Suprapubic skin (tissue), 4 donors: ENCODE measurements around the gene BASP1. TPM values are rescaled to one million over a fixed set of nuclear protein-coding genes. Genes with fewer than 3 reads are reported as not detected.
A peak's percentile ranks its signal among the peaks of the same experiment; 100 is the strongest.

Experiments used
- DNase-seq, 2 donors: peaks; one replicate each; pipeline ENCODE4 v3.0.0-alpha.2; 2019; ENCODE audit warnings: low spot score in 2 of 2
- H3K27ac ChIP-seq: fragments of 200-600 bp; sonication (generic); one replicate; pipeline ENCODE4 v1.5.1; 2019
- H3K27me3 ChIP-seq: fragments of 200-600 bp; sonication (generic); one replicate; pipeline ENCODE4 v1.5.1; 2019
- H3K36me3 ChIP-seq: fragments of 200-600 bp; sonication (generic); one replicate; pipeline ENCODE4 v1.5.1; 2019
- H3K4me1 ChIP-seq: fragments of 200-600 bp; sonication (generic); one replicate; pipeline ENCODE4 v1.5.1; 2019
- H3K4me3 ChIP-seq: fragments of 200-600 bp; sonication (generic); one replicate; pipeline ENCODE4 v1.5.1; 2019; ENCODE audit warnings: mild to moderate bottlenecking
- H3K9me3 ChIP-seq: fragments of 200-600 bp; sonication (generic); one replicate; pipeline ENCODE4 v1.5.1; 2019
- CTCF ChIP-seq, 2 donors: fragments of 200-600 bp in 1 of 2; fragments of 450-650 bp in 1 of 2; sonication (generic) in 1 of 2; IDR thresholded peaks; one replicate each; pipeline ENCODE4 v1.5.1; 2016 to 2019; ENCODE audit warnings: antibody characterized with exemption in 2 of 2, mild to moderate bottlenecking in 1 of 2, moderate library complexity in 1 of 2
- EP300 ChIP-seq: sonication (generic); formaldehyde crosslinking; IDR thresholded peaks from one replicate; pipeline ENCODE4 v1.6.1; 2017; ENCODE audit warnings: antibody characterized with exemption
- POLR2A ChIP-seq, 2 donors: fragments of 450-650 bp; IDR thresholded peaks; one replicate each; pipeline ENCODE4 v1.6.1; 2017; ENCODE audit warnings: antibody characterized with exemption in 2 of 2, mild to moderate bottlenecking in 2 of 2, moderate library complexity in 2 of 2
- POLR2AphosphoS5 ChIP-seq, 3 donors: sonication (generic); formaldehyde crosslinking; IDR thresholded peaks; one replicate each; pipeline ENCODE4 v1.6.1; 2017; ENCODE audit warnings: antibody characterized with exemption in 3 of 3
- WGBS: methylation state at CpG from one replicate; pipeline ENCODE4 v1.1.5; 2018; 5-methylcytosine and 5-hydroxymethylcytosine counted together
- total RNA-seq, 4 donors: library from RNA; depleted of rRNA; stranded (reverse); fragments of >200 nt; gene quantifications; one replicate each; pipeline ENCODE4 v1.1.0, GENCODE V29; 2016

BASP1 gene
- total RNA-seq, 4 donors from 2014 or later: 20.7 to 31.9 (median 26.2) TPM

- Histone ChIP-seq H3K36me3 (no peaks in the 10 kb centered on the region), H3K27me3 (no peaks in the 10 kb centered on the region), H3K27ac (peak overlapping the region; percentile 48), H3K9me3 (no peaks in the 10 kb centered on the region), H3K4me1 (peaks cover 36% of the 10 kb centered on the region), H3K4me3 (no peak overlapping the region)
- DNase-seq: no peak
- 84% methylated on average over 4 of the region's 4 CpGs for WGBS
- no peak for TF ChIP-seq CTCF (IDR thresholded peaks at IDR 0.05)
- no peak for TF ChIP-seq POLR2AphosphoS5 (IDR thresholded peaks at IDR 0.05)
- TF ChIP-seq POLR2A (IDR thresholded peaks at IDR 0.05): no peak
- TF ChIP-seq EP300: no peak
Observed at GRCh38 chr5:17186256-17186655, 31.2 kb upstream of the BASP1 start.

GRCh38 chr5:17187011-17187785, 30.2 kb upstream of the BASP1 start:
- H3K4me1 ChIP-seq: peaks cover 36% of the 10 kb centered on the region
- no peaks in the 10 kb centered on the region for H3K9me3 ChIP-seq
- H3K27ac ChIP-seq: no peak overlapping the region
- TF ChIP-seq POLR2A (IDR thresholded peaks at IDR 0.05): no peak
- TF ChIP-seq POLR2AphosphoS5 (IDR thresholded peaks at IDR 0.05): no peak
- TF ChIP-seq EP300: no peak
- no peak for TF ChIP-seq CTCF (IDR thresholded peaks at IDR 0.05)
- no peak overlapping the region for H3K4me3 ChIP-seq
- no peak for DNase-seq
- WGBS: 83% methylated on average over 7 of the region's 7 CpGs
- no peaks in the 10 kb centered on the region for H3K36me3 ChIP-seq
- no peaks in the 10 kb centered on the region for H3K27me3 ChIP-seq

- Histone ChIP-seq H3K27me3 (no peaks in the 10 kb centered on the region), H3K27ac (no peak overlapping the region), H3K4me3 (no peak overlapping the region), H3K9me3 (no peaks in the 10 kb centered on the region), H3K36me3 (no peaks in the 10 kb centered on the region), H3K4me1 (peaks cover 36% of the 10 kb centered on the region)
- 91% methylated on average over 6 of the region's 6 CpGs for WGBS
- TF ChIP-seq POLR2A (IDR thresholded peaks at IDR 0.05): no peak
- no peak for TF ChIP-seq POLR2AphosphoS5 (IDR thresholded peaks at IDR 0.05)
- TF ChIP-seq EP300: no peak
- TF ChIP-seq CTCF (IDR thresholded peaks at IDR 0.05): no peak
- DNase-seq: no peak
Observed at GRCh38 chr5:17187786-17188170, 29.7 kb upstream of the BASP1 start.

GRCh38 chr5:17189381-17190036, 27.9 kb upstream of the BASP1 start:
- WGBS: 28% methylated on average over 13 of the region's 13 CpGs
- H3K27ac ChIP-seq: no peak overlapping the region

More at GRCh38 chr5:17189381-17190036, 27.9 kb upstream of the BASP1 start:
- H3K9me3 ChIP-seq: no peaks in the 10 kb centered on the region
- peak; percentile 79 to 88 for DNase-seq
- H3K36me3 ChIP-seq: no peaks in the 10 kb centered on the region
- no peak overlapping the region for H3K4me3 ChIP-seq
- H3K27me3 ChIP-seq: no peaks in the 10 kb centered on the region
- TF ChIP-seq POLR2AphosphoS5 (IDR thresholded peaks at IDR 0.05): no peak
- peak; percentile 55 to 62 for TF ChIP-seq CTCF (IDR thresholded peaks at IDR 0.05)
- peaks cover 36% of the 10 kb centered on the region for H3K4me1 ChIP-seq
